ENCODE measurements around the gene RASAL2.

Gene RASAL2

GRCh38 chr1:178399177-178399728 lies 305.3 kb downstream of the RASAL2 start:
- no peak for DNase-seq

- no peak for DNase-seq
Measured at GRCh38 chr1:178405137-178405536, 311.2 kb downstream of the RASAL2 start.

GRCh38 chr1:178407215-178407614 lies 313.3 kb downstream of the RASAL2 start:
- no peak for DNase-seq

- no peak for DNase-seq
Measured at GRCh38 chr1:178407655-178408054, 313.8 kb downstream of the RASAL2 start.

GRCh38 chr1:178408871-178409270 lies 315.0 kb downstream of the RASAL2 start:
- DNase-seq = no peak

GRCh38 chr1:178409541-178409940 lies 315.6 kb downstream of the RASAL2 start:
- DNase-seq = no peak

GRCh38 chr1:178411756-178412399 lies 318.0 kb downstream of the RASAL2 start:
- DNase-seq = no peak

- no peak for DNase-seq
Measured at GRCh38 chr1:178412400-178412770, 318.5 kb downstream of the RASAL2 start.

GRCh38 chr1:178417858-178418257 lies 324.0 kb downstream of the RASAL2 start:
- DNase-seq = no peak

- DNase-seq = no peak
Measured at GRCh38 chr1:178418284-178418955, 324.5 kb downstream of the RASAL2 start.

- DNase-seq = no peak
Measured at GRCh38 chr1:178434360-178434759, 340.5 kb downstream of the RASAL2 start.

GRCh38 chr1:178434899-178435435 lies 341.1 kb downstream of the RASAL2 start:
- DNase-seq = no peak

GRCh38 chr1:178436899-178437298 lies 343.0 kb downstream of the RASAL2 start:
- no peak for DNase-seq

- no peak for DNase-seq
Measured at GRCh38 chr1:178438432-178438831, 344.5 kb downstream of the RASAL2 start.

GRCh38 chr1:178442925-178443324 lies 349.0 kb downstream of the RASAL2 start:
- no peak for DNase-seq

- no peak for DNase-seq
Measured at GRCh38 chr1:178450871-178451270, 357.0 kb downstream of the RASAL2 start.

- DNase-seq = no peak
Measured at GRCh38 chr1:178451529-178451928, 357.6 kb downstream of the RASAL2 start.

GRCh38 chr1:178452013-178452412 lies 358.1 kb downstream of the RASAL2 start:
- no peak for DNase-seq

- no peak for DNase-seq
Measured at GRCh38 chr1:178456472-178456871, 362.6 kb downstream of the RASAL2 start.

- DNase-seq = no peak
Measured at GRCh38 chr1:178457651-178458050, 363.7 kb downstream of the RASAL2 start.

GRCh38 chr1:178458203-178458602 lies 364.3 kb downstream of the RASAL2 start:
- DNase-seq = no peak

GRCh38 chr1:178461104-178461503 lies 367.2 kb downstream of the RASAL2 start:
- DNase-seq = no peak

- no peak for DNase-seq
Measured at GRCh38 chr1:178461701-178462100, 367.8 kb downstream of the RASAL2 start.

GRCh38 chr1:178464141-178464540 lies 370.2 kb downstream of the RASAL2 start:
- no peak for DNase-seq

All from activated naive CD4-positive, alpha-beta T cell treated with anti-CD3 and anti-CD28 coated beads, Interleukin-2, amount 50 U/mL, for 16 hours (primary cell).